HepG2 (cell line): ENCODE results near the gene DENND1C. TPM values are rescaled to one million over a fixed set of nuclear protein-coding genes. Genes with fewer than 3 reads are reported as not detected.

Experiments used
- ATAC-seq: fragments of 200-7000 bp; cut with Tn5 transposase; 3 replicates; pipeline ENCODE4 v1.9.1; 2020; ENCODE audit warnings: mild to moderate bottlenecking, moderate library complexity
- BruUV-seq: library from RNA; stranded (reverse); fragments of 400-500 nt; replicated peaks from 2 replicates; lab custom pipeline; 2021; lab: Mats Ljungman, UMichigan
- CTCF ChIA-PET: fragments of 300-600 bp; formaldehyde crosslinking; extraction: SDS; loops from one replicate; lab custom pipeline; 2021; ENCODE audit warnings: low total read pairs, inconsistent platforms, low intra/inter-chr PET ratio; lab: Yijun Ruan, JAX
- POLR2A ChIA-PET: fragments of 350-600 bp; sonication (Branson Sonifier 250); formaldehyde crosslinking; loops from one replicate; lab custom pipeline; 2020; ENCODE audit warnings: antibody characterized with exemption, inconsistent platforms; lab: Yijun Ruan, JAX
- DNase-seq: peaks from one replicate; pipeline ENCODE4 v3.0.0-alpha.2; 2015; ENCODE audit warnings: low spot score
- FAIRE-seq: peaks from 3 replicates; lab custom pipeline; 2011; peaks lifted over from hg19 to GRCh38; lab: Jason Lieb, UNC
- H2AFZ ChIP-seq: one replicate; pipeline ENCODE4 v1.6.1; 2011; ENCODE audit warnings: low read length, inconsistent platforms
- H3K27ac ChIP-seq: fragments of 300-600 bp; 3 replicates; pipeline ENCODE4 v1.8.0; 2011; ENCODE audit warnings: mixed run types, mild to moderate bottlenecking, mixed read lengths, low read length, inconsistent platforms; ENCODE audit not compliant: insufficient read depth; ENCODE audit errors: extremely low read length
- H3K27me3 ChIP-seq, 2 experiments: fragments of 200-600 bp in 1 of 2; 2 replicates in 1 of 2; 3 replicates in 1 of 2; pipeline versions ENCODE4 v1.6.0 to v1.8.0; 2011; ENCODE audit warnings: low read length in 2 of 2, mild to moderate bottlenecking in 2 of 2, moderate library complexity in 2 of 2, inconsistent platforms in 1 of 2; ENCODE audit not compliant: insufficient read depth in 2 of 2, control insufficient read depth in 1 of 2
- H3K36me3 ChIP-seq, 2 experiments: fragments of 200-600 bp in 1 of 2; replicated peaks in 1 of 2; 2 replicates in 1 of 2; 3 replicates in 1 of 2; pipeline versions ENCODE4 v1.5.1 to v1.8.0; 2011; ENCODE audit warnings: low read length in 2 of 2, inconsistent platforms in 1 of 2; ENCODE audit not compliant: insufficient read depth in 2 of 2, control insufficient read depth in 1 of 2
- H3K4me1 ChIP-seq: 2 replicates; pipeline ENCODE4 v1.5.1; 2012; ENCODE audit warnings: low read length, inconsistent platforms; ENCODE audit not compliant: insufficient read depth
- H3K4me2 ChIP-seq: 2 replicates; pipeline ENCODE4 v1.6.0; 2011; ENCODE audit warnings: low read depth, low read length, inconsistent platforms
- H3K4me3 ChIP-seq, 3 experiments: fragments of 200-600 bp in 1 of 3; sonication (generic), shearing (Covaris generic) in 1 of 3; replicated peaks in 1 of 3; 2 replicates each; pipeline ENCODE4 v1.5.1; 2011 to 2016; ENCODE audit warnings: low read length in 3 of 3, inconsistent platforms in 2 of 3, low read depth in 2 of 3, mild to moderate bottlenecking in 2 of 3, control low read depth in 1 of 3, mixed read lengths in 1 of 3; ENCODE audit not compliant: insufficient read depth in 1 of 3
- H3K79me2 ChIP-seq: one replicate; pipeline ENCODE4 v1.6.1; 2011; ENCODE audit warnings: low read length, inconsistent platforms; ENCODE audit not compliant: insufficient read depth
- H3K9ac ChIP-seq: 2 replicates; pipeline ENCODE4 v1.6.0; 2011; ENCODE audit warnings: mild to moderate bottlenecking, low read depth, low read length, inconsistent platforms; ENCODE audit not compliant: insufficient read depth
- H3K9me3 ChIP-seq: 2 replicates; pipeline ENCODE4 v1.5.1; 2012; ENCODE audit warnings: mild to moderate bottlenecking, low read length
- H4K20me1 ChIP-seq: 2 replicates; pipeline ENCODE4 v1.6.0; 2011; ENCODE audit warnings: inconsistent platforms, mild to moderate bottlenecking, low read length, moderate library complexity; ENCODE audit not compliant: insufficient read depth
- CAMTA2 ChIP-seq: sonication (generic); formaldehyde crosslinking; IDR thresholded peaks from 2 replicates; pipeline ENCODE4 v1.4.0; 2020; ENCODE audit warnings: mild to moderate bottlenecking, missing genetic modification reagents, borderline replicate concordance
- EED ChIP-seq: sonication (generic); formaldehyde crosslinking; IDR thresholded peaks from 2 replicates; pipeline ENCODE4 v1.5.0; 2020; ENCODE audit warnings: mild to moderate bottlenecking, missing genetic modification reagents
- MAZ ChIP-seq, 2 experiments: sonication (generic) in 1 of 2; formaldehyde crosslinking in 1 of 2; IDR thresholded peaks; 2 replicates each; pipeline versions ENCODE4 v1.5.0 to v1.6.1; 2012 to 2020; ENCODE audit warnings: low read depth in 2 of 2, mild to moderate bottlenecking in 2 of 2, borderline replicate concordance in 1 of 2, improper control_type of control experiment in 1 of 2, low read length in 1 of 2, missing genetic modification reagents in 1 of 2, moderate library complexity in 1 of 2
- MYNN ChIP-seq: sonication (generic); formaldehyde crosslinking; IDR thresholded peaks from 2 replicates; pipeline ENCODE4 v1.4.0; 2020; ENCODE audit warnings: mild to moderate bottlenecking, low read depth, missing genetic modification reagents
- PATZ1 ChIP-seq: sonication (generic); formaldehyde crosslinking; IDR thresholded peaks from 2 replicates; pipeline ENCODE4 v1.4.0; 2020; ENCODE audit warnings: missing genetic modification reagents
- PTBP1 ChIP-seq: fragments of 200-400 bp; formaldehyde crosslinking; IDR thresholded peaks from 2 replicates; pipeline ENCODE4 v1.6.1; 2018; ENCODE audit warnings: low read length, low read depth; ENCODE audit not compliant: poor library complexity, severe bottlenecking
- RBFOX2 ChIP-seq: fragments of 200-400 bp; formaldehyde crosslinking; IDR thresholded peaks from 2 replicates; pipeline ENCODE4 v1.6.1; 2017; ENCODE audit warnings: low read depth, mild to moderate bottlenecking, low read length
- ZBTB38 ChIP-seq: sonication (generic); formaldehyde crosslinking; IDR thresholded peaks from 2 replicates; pipeline ENCODE4 v1.5.1; 2020; ENCODE audit warnings: mild to moderate bottlenecking, missing genetic modification reagents
- ZBTB42 ChIP-seq: sonication (generic); formaldehyde crosslinking; IDR thresholded peaks from 2 replicates; pipeline ENCODE4 v1.5.0; 2020; ENCODE audit warnings: mild to moderate bottlenecking, missing genetic modification reagents
- ZNF101 ChIP-seq: sonication (generic); formaldehyde crosslinking; IDR thresholded peaks from 2 replicates; pipeline ENCODE4 v1.4.0; 2020; ENCODE audit warnings: mild to moderate bottlenecking, low read depth, missing genetic modification reagents, borderline replicate concordance
- ZNF225 ChIP-seq: sonication (generic); formaldehyde crosslinking; IDR thresholded peaks from 2 replicates; pipeline ENCODE4 v1.4.0; 2020; ENCODE audit warnings: mild to moderate bottlenecking, missing genetic modification reagents
- ZNF556 ChIP-seq: sonication (generic); formaldehyde crosslinking; IDR thresholded peaks from 2 replicates; pipeline ENCODE4 v1.4.0; 2020; ENCODE audit warnings: mild to moderate bottlenecking, missing genetic modification reagents, borderline replicate concordance
- ZNF558 ChIP-seq: sonication (generic); formaldehyde crosslinking; IDR thresholded peaks from 2 replicates; pipeline ENCODE4 v1.9.0; 2022; ENCODE audit warnings: mild to moderate bottlenecking, missing genetic modification reagents, borderline replicate concordance
- WGBS: methylation state at CpG from one replicate; pipeline ENCODE4 v1.1.6; 2017; ENCODE audit warnings: low lambda C conversion rate; 5-methylcytosine and 5-hydroxymethylcytosine counted together
- in situ Hi-C: cut with HindIII; loops from 2 replicates; pipeline ENCODE4 v1.10.0; 2017; ENCODE audit warnings: low pct_unique_long_range_greater_than_20kb; ENCODE audit not compliant: extremely low pct_ligation_motif_present
- intact Hi-C: fragments of 100-400 bp; cut with micrococcal nuclease; formaldehyde crosslinking; loops from one replicate; pipeline ENCODE4 v1.10.0; 2022; ENCODE audit not compliant: unreplicated experiment
- polyA plus RNA-seq, 8 experiments: library from polyadenylated mRNA; depleted of rRNA in 3 of 8; stranded (reverse) in 7 of 8; unstranded in 1 of 8; fragments of >200 nt; fragmentation: Illumina TruSeq in 4 of 8; extraction: Trizol in 4 of 8; gene quantifications; 2 replicates each; pipeline versions ENCODE4 v1.2.1 to v1.2.3, GENCODE V29; 2011 to 2016; ENCODE audit warnings: low read depth in 4 of 8, missing spikeins in 1 of 8, mixed read lengths in 1 of 8; ENCODE audit not compliant: insufficient read depth in 1 of 8
- total RNA-seq, 5 experiments: library from RNA; depleted of rRNA; stranded (reverse); fragments of >200 nt; fragmentation: Illumina TruSeq; extraction: Trizol; gene quantifications; 2 replicates each; pipeline ENCODE4 v1.2.3, GENCODE V29; 2016; ENCODE audit warnings: low read depth in 1 of 5
- TF ChIP-seq, protein P1 (sequence below), 2 experiments: sonication (generic) in 1 of 2; formaldehyde crosslinking in 1 of 2; IDR thresholded peaks; 2 replicates each; pipeline versions ENCODE4 v1.6.1 to v1.9.0; 2014 to 2022; ENCODE audit warnings: antibody characterized with exemption in 1 of 2, borderline replicate concordance in 1 of 2, inconsistent platforms in 1 of 2, low read depth in 1 of 2, missing genetic modification reagents in 1 of 2

Gene DENND1C
- total and polyA plus RNA-seq, 2 of the 13 experiments (the other 11 are each of a cell fraction or from before 2014, with no cell fraction given): 0.04 to 0.73 TPM

DNA sequence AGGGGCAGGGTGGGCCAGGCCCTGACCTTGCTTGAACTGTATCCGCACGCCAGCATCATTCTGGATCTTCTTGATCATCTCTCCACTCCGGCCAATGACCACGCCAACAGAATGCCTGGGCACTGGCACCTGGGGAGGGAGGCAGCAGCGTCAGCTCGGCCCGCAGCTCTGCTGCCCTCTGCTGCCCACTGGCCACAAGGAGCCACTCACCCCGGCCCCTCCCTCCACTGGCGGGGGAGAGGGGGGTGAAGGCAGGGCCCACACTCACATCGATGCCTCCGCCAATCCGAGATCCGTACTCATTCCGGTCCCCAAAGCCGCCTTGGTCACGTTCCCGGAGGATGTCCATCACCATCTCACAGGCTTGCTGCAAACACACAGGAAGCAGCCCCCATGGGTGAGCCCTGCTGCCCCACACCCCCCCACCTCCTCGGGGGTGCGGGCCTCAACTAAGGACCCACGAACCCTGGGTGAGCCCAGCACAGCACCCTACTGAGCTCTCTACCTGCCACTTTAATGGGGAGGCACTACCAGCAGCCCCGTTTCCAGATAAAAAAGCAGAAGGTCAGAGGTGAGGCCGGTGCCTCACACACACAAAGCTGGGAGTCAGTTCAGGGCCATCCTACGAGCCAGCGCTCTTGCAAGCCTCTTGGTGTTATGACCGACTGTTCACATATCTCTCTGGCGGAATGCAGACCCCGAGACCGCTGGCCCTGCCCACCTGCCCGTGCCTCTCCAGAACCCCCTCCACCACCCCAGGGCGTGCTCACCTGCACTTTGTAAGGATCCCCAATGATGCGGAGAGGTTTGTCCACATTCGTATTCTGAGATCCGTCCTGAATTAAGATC lies 63.6 kb downstream of the DENND1C start:
- Histone ChIP-seq H3K36me3 (peaks cover 47 to 88% of the 10 kb centered on the region in 2 experiments), H3K79me2 (peaks cover 40% of the 10 kb centered on the region), H3K4me1 (peaks cover 13% of the 10 kb centered on the region), H3K27ac (no peak overlapping the region), H3K9ac (no peak overlapping the region), H2AFZ (no peak overlapping the region), H3K4me3 (no peak overlapping the region), H3K27me3 (no peaks in the 10 kb centered on the region), H4K20me1 (peaks cover 39% of the 10 kb centered on the region), H3K9me3 (no peaks in the 10 kb centered on the region), H3K4me2 (no peak overlapping the region)
- BruUV-seq: no TSS peak
- 97% methylated on average over 25 of the region's 33 CpGs for WGBS
- POLR2A ChIA-PET: no interaction called here
- in situ Hi-C loops (no loop called here), intact Hi-C loops (no loop called here)
- FAIRE-seq: no peak
- DNase-seq: no peak
- ATAC-seq: peak; percentile 33
- CTCF ChIA-PET: no interaction called here
- no peak for TF ChIP-seq ZNF556
- TF ChIP-seq ZNF101 (CRISPR knock-in tag): no peak
- TF ChIP-seq ZNF558 (CRISPR knock-in tag): no peak
- no peak for TF ChIP-seq CAMTA2 (CRISPR knock-in tag)
- TF ChIP-seq, protein P1, sequence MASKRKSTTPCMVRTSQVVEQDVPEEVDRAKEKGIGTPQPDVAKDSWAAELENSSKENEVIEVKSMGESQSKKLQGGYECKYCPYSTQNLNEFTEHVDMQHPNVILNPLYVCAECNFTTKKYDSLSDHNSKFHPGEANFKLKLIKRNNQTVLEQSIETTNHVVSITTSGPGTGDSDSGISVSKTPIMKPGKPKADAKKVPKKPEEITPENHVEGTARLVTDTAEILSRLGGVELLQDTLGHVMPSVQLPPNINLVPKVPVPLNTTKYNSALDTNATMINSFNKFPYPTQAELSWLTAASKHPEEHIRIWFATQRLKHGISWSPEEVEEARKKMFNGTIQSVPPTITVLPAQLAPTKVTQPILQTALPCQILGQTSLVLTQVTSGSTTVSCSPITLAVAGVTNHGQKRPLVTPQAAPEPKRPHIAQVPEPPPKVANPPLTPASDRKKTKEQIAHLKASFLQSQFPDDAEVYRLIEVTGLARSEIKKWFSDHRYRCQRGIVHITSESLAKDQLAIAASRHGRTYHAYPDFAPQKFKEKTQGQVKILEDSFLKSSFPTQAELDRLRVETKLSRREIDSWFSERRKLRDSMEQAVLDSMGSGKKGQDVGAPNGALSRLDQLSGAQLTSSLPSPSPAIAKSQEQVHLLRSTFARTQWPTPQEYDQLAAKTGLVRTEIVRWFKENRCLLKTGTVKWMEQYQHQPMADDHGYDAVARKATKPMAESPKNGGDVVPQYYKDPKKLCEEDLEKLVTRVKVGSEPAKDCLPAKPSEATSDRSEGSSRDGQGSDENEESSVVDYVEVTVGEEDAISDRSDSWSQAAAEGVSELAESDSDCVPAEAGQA (IDR thresholded peaks at IDR 0.05; ENCODE audit: low read depth): no peak
- TF ChIP-seq, protein P1 (CRISPR knock-in tag; IDR thresholded peaks at IDR 0.05; ENCODE audit: borderline replicate concordance): no peak
- no peak for TF ChIP-seq PTBP1
- TF ChIP-seq EED (CRISPR knock-in tag): no peak
- TF ChIP-seq ZNF225 (CRISPR knock-in tag): no peak
- 0 out of 2 replicates have a peak, but pooled peaks have one; percentile 29 for TF ChIP-seq ZBTB38 (CRISPR knock-in tag)
- TF ChIP-seq PATZ1 (CRISPR knock-in tag): peak; percentile 67
- TF ChIP-seq ZBTB42 (CRISPR knock-in tag): no peak
- TF ChIP-seq MAZ (IDR thresholded peaks at IDR 0.05; ENCODE audit: borderline replicate concordance, low read depth, low read length): peak; percentile 62; the same call in 1 of the 2 replicates
- no peak for TF ChIP-seq MAZ (CRISPR knock-in tag; IDR thresholded peaks at IDR 0.05; ENCODE audit: low read depth)
- peak; percentile 47 for TF ChIP-seq RBFOX2
- TF ChIP-seq MYNN (CRISPR knock-in tag): no peak
